NCI-H2227 treated with DMSO at 0.1 percent for 48 hours (cell line): Measurements from ENCODE around the gene BDKRB1.

Source experiments
- DNase-seq: peaks from one replicate; lab custom pipeline; 2025; lab: John Stamatoyannopoulos, UW

BDKRB1 gene

DNA sequence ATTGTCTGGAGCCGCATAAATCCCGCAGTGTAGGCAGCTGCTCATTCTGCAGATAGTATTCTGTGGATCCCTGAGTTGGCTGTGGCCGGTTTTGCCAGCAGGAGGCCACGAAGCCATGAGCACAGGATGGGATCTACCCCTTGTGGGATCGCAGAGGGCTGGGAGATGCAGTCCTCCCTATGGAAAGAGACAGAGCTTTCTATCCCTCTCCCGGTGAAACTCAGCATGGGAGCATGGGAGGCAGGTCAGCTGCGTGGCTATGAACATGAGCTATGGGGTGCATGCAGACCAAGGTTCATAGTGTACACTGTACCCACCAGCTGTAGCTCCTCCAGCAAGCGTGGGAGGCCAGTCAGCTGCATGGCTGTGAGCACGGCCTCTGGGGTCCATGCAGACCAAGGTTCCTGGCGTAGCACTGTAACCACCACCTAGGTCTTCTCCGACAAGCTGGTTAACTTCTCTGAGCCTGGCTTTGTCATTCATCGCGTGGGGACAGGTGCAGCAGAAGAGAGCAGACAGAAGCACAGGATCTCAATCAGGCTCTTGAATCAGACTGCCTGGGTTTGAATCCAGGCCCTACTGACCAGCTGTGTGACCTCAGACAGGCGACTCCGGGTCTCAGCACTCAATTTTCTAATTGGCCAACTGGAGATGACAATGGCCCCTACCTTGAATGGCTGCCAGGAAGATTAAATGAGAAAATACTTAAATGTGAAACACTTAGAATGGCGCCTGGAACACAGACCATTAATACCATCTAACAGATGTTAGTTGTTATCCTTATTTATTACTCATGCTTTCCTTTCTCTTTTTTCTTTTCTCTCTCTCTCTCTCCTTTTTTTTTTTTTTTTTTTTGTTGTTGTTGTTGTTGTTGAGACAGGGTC lies 6.0 kb downstream of the BDKRB1 start:
- no peak for DNase-seq

DNA sequence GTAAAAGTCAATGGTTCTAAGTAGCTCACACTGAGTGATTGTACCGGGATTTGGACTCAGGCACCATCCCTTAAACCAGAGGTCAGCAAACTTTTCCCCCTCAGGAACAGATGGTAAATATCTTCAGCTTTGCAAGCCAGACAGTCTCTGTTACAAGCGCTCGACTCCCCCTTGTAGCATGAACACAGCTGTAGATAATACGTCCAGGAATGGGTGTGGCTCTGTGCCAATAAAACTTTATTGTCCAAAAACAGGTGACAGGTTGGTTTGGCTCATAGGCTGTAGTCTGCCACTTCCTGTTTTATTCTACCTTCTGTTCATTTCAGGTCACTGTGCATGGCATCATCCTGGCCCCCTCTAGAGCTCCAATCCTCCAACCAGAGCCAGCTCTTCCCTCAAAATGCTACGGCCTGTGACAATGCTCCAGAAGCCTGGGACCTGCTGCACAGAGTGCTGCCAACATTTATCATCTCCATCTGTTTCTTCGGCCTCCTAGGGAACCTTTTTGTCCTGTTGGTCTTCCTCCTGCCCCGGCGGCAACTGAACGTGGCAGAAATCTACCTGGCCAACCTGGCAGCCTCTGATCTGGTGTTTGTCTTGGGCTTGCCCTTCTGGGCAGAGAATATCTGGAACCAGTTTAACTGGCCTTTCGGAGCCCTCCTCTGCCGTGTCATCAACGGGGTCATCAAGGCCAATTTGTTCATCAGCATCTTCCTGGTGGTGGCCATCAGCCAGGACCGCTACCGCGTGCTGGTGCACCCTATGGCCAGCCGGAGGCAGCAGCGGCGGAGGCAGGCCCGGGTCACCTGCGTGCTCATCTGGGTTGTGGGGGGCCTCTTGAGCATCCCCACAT lies 7.6 kb downstream of the BDKRB1 start:
- no peak for DNase-seq

DNA sequence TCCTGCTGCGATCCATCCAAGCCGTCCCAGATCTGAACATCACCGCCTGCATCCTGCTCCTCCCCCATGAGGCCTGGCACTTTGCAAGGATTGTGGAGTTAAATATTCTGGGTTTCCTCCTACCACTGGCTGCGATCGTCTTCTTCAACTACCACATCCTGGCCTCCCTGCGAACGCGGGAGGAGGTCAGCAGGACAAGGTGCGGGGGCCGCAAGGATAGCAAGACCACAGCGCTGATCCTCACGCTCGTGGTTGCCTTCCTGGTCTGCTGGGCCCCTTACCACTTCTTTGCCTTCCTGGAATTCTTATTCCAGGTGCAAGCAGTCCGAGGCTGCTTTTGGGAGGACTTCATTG lies 8.2 kb downstream of the BDKRB1 start:
- DNase-seq: no peak

DNA sequence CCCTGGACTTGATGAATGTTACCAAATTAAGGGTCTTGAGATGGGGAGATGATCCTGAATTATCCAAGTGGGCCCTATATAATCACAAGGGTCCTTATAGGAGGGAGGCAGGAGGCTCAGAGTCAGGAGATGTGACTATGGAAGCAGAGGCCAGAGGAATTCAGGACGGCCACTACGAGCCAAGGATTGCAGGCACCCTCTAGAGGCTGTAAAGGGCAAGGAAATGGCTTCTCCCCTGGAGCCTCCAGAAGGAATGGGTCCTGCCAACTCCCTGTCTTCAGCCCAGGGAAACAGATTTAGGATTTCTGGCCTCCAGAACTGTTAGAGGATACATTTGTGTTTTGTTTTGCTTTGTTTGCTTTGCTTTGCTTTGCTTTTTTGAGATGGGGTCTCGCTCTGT lies 8.8 kb downstream of the BDKRB1 start:
- DNase-seq: no peak

DNA sequence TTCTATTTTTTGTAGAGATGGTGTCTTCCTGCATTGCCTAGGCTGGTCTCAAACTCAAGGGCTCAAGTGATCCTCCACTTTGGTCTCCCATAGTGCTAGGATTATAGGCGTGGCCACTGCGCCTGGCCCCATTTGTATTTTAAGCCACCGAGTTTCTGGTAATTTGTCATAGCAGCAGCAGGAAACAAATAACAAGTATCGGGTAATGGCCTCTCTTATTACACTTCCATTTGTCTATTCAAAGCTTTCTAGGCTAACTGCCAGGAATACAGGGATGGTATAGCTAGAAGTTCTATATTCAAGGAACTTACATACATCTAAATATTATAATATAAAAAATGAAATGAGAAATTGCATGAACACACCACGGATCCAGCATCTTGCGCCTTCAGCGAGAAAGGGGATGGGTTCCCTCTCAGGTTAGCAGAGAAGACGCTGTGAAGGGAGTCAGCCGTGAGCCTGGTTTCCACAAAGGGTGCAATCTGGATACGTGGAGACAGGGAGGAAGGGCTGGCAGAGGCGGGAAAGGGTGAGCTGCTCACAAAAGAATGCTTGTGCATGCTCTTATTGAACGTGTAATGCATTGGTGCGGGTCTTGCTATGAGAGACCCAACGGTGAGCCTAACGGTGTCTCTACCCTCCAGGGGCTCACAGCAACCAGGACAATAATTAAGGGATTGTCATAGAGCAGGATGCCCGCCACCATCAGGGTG lies 9.5 kb downstream of the BDKRB1 start:
- no peak for DNase-seq

DNA sequence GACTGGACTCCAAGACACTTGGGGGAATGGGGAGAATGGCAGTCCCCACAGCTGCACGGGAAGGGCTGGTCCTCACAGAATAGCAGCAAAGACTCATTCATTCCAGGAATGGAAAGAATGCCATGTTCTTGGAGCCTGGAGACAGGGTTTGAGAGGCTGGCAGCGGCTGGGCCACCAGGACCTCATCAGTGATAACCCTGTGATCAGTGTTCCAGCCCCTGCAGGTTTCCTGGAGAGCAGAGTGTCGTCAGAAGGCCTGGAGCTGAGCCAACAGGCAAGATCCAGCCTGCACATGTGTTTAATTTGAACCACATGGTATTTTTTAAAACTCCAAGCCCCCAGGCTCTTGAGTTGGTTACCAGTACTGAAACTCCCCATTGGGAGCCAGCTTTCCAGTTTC lies 11.3 kb downstream of the BDKRB1 start:
- DNase-seq: no peak

DNA sequence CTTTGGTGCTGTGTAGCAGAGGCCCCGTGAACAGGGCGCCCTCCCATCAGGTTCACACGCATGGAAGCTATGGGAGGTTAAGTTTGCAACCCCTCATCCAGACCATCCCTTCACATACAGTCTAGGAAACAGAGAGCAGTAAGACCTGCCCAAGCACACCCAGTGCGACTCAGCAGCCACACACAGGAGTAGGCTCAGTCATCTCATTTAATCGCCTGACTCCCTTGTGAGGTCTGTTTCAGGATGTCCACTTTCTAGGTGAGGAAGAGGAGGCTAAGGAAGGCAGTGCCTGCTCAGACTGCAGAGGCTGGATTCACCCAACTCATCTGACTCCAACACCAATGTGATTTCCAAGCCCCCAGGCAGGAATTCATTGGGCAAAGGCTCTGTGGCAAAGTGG lies 11.9 kb downstream of the BDKRB1 start:
- DNase-seq: no peak

DNA sequence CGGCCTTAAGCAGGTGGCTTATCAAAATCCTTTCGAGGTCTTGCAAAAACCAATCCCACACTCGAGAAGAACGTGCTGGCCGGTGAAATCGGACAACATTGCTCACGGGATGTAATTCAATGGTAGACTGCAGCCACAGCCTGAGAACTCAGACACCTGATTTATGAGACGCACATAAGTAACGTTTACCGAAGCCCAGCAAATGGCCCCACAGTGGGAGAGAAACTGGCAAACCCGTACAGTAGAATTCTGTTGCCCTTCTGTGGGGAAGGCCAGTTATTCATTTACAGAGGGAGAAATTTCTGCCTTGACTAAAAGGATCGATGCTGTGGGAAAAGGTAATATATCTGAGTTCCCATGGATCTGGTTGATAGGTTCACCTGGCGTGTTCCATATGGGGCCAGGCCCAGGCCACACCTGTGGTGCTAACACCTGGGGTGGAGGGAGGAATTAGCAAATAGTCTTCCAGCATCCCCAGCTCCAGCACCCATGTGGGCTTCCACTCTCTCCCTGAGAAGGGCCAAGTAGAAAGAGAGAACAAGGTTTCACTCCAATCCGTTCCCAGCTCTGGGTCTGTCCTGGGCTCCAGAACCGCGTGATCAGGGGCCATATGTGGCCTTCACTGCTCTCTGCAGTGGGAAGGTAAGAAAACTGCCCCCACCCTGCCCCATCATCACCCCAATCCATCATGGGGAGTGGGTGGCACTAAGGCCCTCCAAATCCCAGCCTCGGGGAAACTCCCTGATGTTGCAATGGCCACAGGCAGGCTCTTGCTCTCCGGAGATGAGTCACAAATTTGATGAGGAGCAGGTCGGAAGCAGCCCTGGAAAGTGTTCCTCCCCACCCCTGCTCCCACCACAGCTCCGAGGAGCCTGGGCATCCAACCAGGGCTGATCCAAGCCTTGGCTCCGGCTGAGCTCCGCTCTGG lies 12.7 kb downstream of the BDKRB1 start:
- DNase-seq: no peak

DNA sequence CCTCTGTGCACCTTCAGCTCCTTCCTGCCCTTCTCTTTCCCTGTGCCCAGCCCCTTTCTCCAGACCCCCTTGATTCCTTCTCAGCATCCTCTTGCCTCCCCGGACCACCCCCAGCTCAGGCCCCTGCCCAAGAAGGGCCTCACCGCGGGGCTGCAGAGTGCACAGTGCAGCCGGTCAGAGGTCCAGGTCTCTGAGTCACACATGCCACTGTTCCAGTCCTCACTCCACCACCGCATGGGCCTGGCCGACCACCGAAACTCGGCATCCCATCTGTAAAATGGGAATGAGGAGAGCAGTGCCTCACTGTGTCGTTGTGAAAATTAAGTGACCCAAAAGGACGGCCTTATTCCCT lies 13.3 kb downstream of the BDKRB1 start:
- DNase-seq: no peak

DNA sequence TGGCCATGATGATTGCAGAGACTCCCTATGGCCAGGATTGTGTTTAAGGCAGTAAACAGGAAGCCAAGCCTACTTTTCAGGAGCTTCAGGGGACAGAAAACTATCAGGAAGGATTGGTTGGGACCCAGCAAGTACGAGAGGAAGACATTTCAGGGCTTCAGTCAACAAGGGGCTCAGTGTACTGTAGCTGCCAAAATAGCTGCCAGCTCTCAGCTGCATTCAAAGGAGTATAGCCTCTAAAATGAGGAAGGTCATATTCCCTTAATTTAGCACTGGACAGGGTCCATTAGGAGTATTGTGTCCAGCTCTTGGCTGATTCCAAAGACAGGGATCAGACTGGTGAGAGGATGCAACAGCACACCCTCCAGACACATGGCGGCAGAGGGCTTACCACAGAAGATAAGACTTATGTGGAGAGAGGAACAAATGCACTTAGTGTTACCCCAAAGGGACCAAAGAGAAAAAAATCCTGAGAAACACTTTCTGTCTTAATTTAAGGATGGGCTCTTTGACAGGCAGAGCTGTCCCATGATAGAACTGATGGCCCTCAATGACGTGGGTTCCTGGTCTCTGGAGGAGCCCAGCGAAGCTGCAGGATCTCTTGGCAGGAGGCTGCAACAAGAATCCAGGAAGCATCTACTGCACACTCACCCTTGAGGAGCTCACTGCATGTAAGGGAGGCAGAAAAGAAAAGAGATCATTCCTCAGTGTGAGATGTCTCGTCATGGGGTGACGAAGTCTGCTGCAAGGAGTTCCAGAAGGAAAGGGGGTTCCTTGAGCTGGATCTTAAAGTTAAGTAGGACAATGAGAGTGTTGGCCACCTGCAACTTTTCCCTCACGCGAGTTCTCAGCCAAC lies 14.8 kb downstream of the BDKRB1 start:
- no peak for DNase-seq

DNA sequence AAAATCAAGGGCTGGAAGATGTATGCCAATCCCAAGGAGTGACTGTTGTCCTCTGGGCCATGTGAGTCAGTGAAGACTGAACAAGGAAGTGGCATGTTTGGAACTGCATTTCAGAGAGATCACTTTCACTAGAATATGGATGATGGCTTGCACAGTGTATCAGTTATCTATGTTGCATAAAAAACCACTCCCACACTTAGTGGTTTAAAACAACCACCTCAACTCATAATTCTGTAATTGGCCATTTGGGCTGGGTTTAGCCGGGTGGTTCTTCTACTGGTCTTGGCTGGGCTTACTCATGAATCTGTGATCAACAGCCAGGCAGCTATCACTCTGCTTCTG lies 15.4 kb downstream of the BDKRB1 start:
- DNase-seq: no peak

DNA sequence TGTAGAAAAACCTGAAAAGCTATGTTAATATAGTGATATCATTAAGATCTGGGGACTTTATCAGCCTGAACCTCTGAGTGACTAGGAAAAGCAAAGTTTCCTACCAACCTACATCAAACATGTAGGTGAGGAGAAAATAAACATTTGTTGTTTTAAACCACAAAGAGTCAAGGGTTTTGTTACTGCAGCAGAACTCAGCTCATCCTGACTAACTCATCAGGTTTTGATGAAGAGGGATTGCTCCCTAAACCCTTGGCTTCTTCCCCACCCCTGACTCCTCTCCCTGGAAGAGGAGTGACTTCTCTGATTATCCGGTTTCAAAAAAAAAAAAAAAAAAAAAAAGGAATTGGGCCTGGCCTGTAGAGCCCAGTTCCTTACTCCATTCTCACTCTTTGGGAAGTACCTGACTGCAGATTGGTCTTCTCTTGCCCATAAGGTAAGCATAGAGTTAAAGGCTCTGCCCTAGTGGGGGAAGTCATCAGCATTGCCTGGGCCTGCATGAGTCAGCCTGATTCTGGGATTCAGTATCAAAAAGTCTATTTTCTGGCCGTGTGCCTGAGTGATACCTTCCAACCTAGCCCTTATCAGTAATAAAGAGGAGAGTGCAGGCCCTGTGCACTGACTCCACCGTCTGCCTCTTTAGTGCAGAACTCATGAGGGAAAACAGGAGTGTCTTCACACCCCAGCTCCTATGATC lies 16.9 kb downstream of the BDKRB1 start:
- no peak for DNase-seq

DNA sequence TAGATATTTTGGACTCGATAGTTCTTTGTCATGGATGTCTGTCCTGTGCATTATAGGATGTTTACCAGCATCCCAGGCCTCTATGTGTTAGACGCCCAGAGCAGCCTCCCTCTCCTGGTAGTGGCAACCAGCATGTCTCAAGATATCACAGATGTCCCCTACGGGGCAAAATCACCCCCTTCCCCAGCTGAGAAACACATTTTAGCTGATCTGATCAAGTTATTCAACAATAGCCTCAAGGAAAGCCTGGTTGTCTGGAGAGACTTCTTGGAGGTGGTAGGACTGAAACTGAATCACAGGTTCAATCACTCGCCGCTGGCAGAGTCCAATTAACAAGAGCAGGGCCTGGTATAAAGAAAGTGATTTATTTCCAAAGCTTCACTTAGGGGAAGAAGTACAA lies 17.6 kb downstream of the BDKRB1 start:
- DNase-seq: no peak

DNA sequence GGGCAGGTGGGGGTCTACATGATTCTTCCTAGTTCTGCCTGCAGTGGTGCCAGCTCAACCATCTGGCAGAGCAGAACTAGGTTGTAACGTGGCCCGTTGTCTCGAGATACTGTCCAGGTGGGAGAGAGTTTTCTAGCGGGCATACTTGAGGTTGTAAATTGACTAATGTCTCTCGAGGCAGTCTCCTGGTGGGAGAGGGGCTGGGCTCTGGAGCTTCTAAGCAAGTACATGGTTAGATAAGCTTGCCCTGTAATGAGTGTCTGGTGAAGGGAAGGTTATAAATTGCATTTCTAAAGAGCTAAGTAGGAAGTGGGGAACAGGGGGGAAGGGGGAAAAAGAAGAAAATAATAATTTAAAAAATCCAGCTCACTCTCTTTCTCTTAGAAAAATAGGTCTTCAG lies 18.1 kb downstream of the BDKRB1 start:
- no peak for DNase-seq

DNA sequence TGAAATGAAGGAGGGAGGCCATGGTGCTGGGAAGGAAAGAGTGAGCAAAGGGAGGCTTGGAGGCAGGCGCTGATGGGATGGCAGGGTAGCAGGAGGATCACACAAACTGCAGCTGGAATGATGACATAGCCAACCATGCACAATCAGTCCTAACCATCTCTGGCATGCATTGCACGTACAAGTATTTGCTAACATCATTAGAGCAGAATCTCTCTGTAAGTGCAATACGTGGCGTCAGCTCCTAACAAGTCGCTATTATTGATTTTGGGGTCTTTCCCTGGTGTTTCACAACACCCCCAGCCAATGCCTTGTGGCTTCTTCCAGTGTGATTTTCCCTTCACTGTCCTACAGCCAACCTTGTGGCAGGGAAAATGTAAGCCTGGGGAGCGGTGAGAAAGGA lies 18.5 kb downstream of the BDKRB1 start:
- DNase-seq: no peak

DNA sequence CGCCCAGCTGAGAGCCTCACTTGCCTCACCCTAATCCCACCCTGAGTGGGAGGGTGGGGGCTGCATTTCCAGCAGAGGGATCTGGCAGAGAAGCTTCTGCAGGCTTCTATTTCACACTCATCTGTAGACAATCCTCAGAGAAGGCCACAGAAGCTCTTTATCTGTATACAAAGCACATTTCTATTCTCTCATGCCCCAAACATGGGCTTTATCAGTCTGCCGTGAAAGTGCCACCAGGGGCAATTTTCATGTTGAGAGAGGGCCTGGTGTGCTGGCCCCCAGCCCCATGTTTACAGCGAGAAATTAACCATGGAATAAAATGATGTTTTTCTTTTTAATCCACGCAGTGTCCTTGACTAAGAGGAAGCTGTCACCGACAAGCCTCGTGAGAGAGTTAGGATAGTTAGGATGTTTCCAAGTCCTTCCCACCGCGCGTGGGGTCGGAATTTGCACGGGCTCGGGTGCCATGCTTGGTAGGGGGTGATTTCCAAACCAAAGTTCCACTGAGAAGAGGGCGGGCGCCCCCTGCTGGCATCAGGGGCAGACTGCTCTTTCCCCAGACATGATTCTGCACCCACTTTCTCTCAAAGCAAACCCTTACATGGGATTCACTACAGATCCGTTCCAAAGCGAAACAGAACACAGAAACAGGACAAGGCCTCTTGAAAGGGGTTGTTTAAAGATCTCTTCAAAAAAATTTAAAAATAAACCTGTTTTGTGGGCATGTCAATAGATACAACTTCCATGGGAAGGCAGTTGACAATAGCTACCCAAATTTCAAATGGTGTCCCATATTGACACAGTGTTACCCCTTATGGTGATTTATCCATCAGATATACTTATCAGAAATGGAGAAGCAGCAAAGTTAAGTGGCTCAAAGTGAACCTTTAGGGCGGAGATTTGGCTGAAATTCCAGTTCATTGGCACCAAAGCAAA lies 19.4 kb downstream of the BDKRB1 start:
- DNase-seq: peak; percentile 46

DNA sequence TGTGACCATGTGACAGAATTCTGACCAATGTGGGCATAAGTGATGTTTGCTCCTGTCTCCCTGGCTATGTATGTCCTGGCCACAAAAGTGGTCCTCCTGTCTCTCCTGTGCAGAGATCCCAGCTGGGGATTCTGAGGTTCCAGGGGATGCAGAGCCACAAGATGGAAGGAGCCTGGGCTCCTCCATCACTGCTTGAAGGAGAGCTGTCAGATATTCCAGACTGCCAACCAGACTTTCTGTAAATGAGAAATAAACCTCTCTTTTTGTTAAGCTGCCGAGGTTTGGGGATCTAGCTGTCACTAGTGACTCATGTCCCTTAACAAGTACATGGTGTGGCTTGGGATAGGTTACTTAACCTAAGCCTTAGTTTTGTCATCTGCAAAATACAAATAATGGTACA lies 21.9 kb downstream of the BDKRB1 start:
- no peak for DNase-seq

DNA sequence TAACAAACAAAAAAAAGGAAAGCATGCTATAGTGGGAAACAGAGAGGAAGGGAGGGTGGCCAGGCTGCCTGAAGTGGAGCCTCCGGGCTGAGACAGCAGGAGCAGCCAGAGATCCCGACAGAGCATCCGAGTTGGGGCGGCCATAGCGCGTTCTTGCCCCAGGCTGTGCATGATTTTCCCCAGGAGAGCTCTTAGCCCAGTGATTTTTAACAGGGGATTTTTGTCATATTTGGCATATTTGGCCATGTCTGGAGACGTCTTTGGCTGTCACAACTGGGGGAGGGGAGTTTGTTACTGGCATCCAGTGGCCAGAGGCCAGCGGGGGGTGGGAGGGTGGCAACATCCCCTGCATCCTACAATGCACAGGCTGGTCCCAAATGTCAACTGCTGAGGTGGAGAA lies 23.6 kb downstream of the BDKRB1 start:
- DNase-seq: no peak

DNA sequence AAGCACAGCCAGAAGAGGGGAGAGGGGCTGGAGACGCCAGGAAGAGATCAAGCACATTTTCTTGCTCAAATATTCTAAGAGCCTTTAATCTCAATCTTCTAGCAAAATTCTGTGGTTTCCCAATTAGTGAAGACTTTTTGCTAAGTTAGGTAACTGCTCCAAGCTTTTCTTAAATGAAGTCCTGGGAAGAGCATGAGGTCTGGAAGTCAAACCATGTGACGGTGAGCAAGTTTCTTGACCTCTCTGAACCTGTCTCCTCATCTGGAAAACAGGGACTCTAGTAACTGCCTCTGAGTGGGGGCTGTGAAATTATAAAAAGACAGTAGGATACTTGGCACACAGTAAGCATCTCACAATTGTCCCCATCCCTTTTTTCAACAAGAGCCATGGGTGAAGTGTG lies 24.1 kb downstream of the BDKRB1 start:
- no peak for DNase-seq
